ENCODE measurements around the gene RBM14. TPM values are rescaled to one million over a fixed set of nuclear protein-coding genes. Genes with fewer than 3 reads are reported as not detected.
"Not testable (repeated sequence)": the region's sequence is repeated elsewhere in the genome, so short reads cannot be mapped to it uniquely, and the experiment has no call there.

The RBM14 gene
- total RNA-seq, 1 donor from 2014 or later: 197 TPM

- H3K4me3 Mint-ChIP-seq (ENCODE audit: low read depth); H3K9me3 Mint-ChIP-seq; intact Hi-C loops (cut with micrococcal nuclease); H3K27ac Mint-ChIP-seq; H3K27me3 Mint-ChIP-seq (ENCODE audit: low read depth); DNase-seq (ENCODE audit: low spot score); H3K36me3 Mint-ChIP-seq (ENCODE audit: low read depth); H3K4me1 Mint-ChIP-seq (ENCODE audit: low read depth): not testable (repeated sequence)
Observed at GRCh38 chr11:66589315-66589714, 27.1 kb upstream of the RBM14 start.

- intact Hi-C loops (cut with micrococcal nuclease): no loop called here
Observed at GRCh38 chr11:66589996-66590675, 26.3 kb upstream of the RBM14 start.

GRCh38 chr11:66591175-66591574 is 25.3 kb upstream of the RBM14 start:
- H3K27me3 Mint-ChIP-seq (ENCODE audit: low read depth): no peaks in the 10 kb centered on the region
- no peak overlapping the region for H3K4me3 Mint-ChIP-seq (ENCODE audit: low read depth)
- intact Hi-C loops (cut with micrococcal nuclease): no loop called here
- H3K9me3 Mint-ChIP-seq: no peaks in the 10 kb centered on the region
- no peak overlapping the region for H3K27ac Mint-ChIP-seq
- DNase-seq (ENCODE audit: low spot score): no peak
- no peaks in the 10 kb centered on the region for H3K36me3 Mint-ChIP-seq (ENCODE audit: low read depth)
- peaks cover 16% of the 10 kb centered on the region for H3K4me1 Mint-ChIP-seq (ENCODE audit: low read depth)

More at GRCh38 chr11:66589996-66590675, 26.3 kb upstream of the RBM14 start:
- no peak overlapping the region for H3K27ac Mint-ChIP-seq
- H3K4me3 Mint-ChIP-seq (ENCODE audit: low read depth): no peak overlapping the region
- no peaks in the 10 kb centered on the region for H3K9me3 Mint-ChIP-seq
- no peaks in the 10 kb centered on the region for H3K27me3 Mint-ChIP-seq (ENCODE audit: low read depth)
- H3K36me3 Mint-ChIP-seq (ENCODE audit: low read depth): no peaks in the 10 kb centered on the region
- no peak for DNase-seq (ENCODE audit: low spot score)
- peaks cover 12% of the 10 kb centered on the region for H3K4me1 Mint-ChIP-seq (ENCODE audit: low read depth)

GRCh38 chr11:66592457-66593302 is 23.8 kb upstream of the RBM14 start, which contains the start of the genes CCDC87 and CCS:
Gene CCDC87 (minus strand): TSS chr11:66593063. CDS start chr11:66593015, 48 bp downstream.
Gene CCS (plus strand): TSS chr11:66593185. CDS start chr11:66593262, 77 bp downstream.
- Mint-ChIP-seq H3K27me3 (ENCODE audit: low read depth) (no peaks in the 10 kb centered on the region), H3K9me3 (no peaks in the 10 kb centered on the region), H3K36me3 (ENCODE audit: low read depth) (no peaks in the 10 kb centered on the region), H3K4me3 (ENCODE audit: low read depth) (peak within 1 kb of the TSS; percentile 98), H3K4me1 (ENCODE audit: low read depth) (peaks cover 16% of the 10 kb centered on the region), H3K27ac (peak within 1 kb of the TSS; percentile 94)
- DNase-seq (ENCODE audit: low spot score): peak; percentile 96
- intact Hi-C loops (cut with micrococcal nuclease): loop anchor here (1.0 to 2.0 kb wide), 2 partner anchors 24 to 46 kb away; partner anchors contain the start of genes RBM14 and RBM4

- Mint-ChIP-seq H3K4me3 (ENCODE audit: low read depth) (peak overlapping the region; percentile 98), H3K27me3 (ENCODE audit: low read depth) (no peaks in the 10 kb centered on the region), H3K9me3 (no peaks in the 10 kb centered on the region), H3K36me3 (ENCODE audit: low read depth) (no peaks in the 10 kb centered on the region), H3K4me1 (ENCODE audit: low read depth) (peaks cover 16% of the 10 kb centered on the region), H3K27ac (peak overlapping the region; percentile 94)
- intact Hi-C loops (cut with micrococcal nuclease): loop anchor here (1.0 to 2.0 kb wide), 2 partner anchors 23 to 46 kb away; partner anchors contain the start of genes RBM14 and RBM4
- no peak for DNase-seq (ENCODE audit: low spot score)
Observed at GRCh38 chr11:66593303-66593635, 23.2 kb upstream of the RBM14 start.

- H3K9me3 Mint-ChIP-seq: no peaks in the 10 kb centered on the region
- peak overlapping the region; percentile 98 for H3K4me3 Mint-ChIP-seq (ENCODE audit: low read depth)
- H3K4me1 Mint-ChIP-seq (ENCODE audit: low read depth): peaks cover 16% of the 10 kb centered on the region
- H3K27ac Mint-ChIP-seq: no peak overlapping the region
- peaks cover 1% of the 10 kb centered on the region for H3K36me3 Mint-ChIP-seq (ENCODE audit: low read depth)
- DNase-seq (ENCODE audit: low spot score): no peak
- no peaks in the 10 kb centered on the region for H3K27me3 Mint-ChIP-seq (ENCODE audit: low read depth)
- intact Hi-C loops (cut with micrococcal nuclease): loop anchor here (1.0 to 2.0 kb wide), 2 partner anchors 23 to 45 kb away; partner anchors contain the start of genes RBM14 and RBM4
Observed at GRCh38 chr11:66593650-66594049, 22.8 kb upstream of the RBM14 start.

- Mint-ChIP-seq H3K4me3 (ENCODE audit: low read depth) (peak overlapping the region; percentile 51), H3K27ac (peak overlapping the region; percentile 3), H3K4me1 (ENCODE audit: low read depth) (peaks cover 16% of the 10 kb centered on the region), H3K36me3 (ENCODE audit: low read depth) (peaks cover 8% of the 10 kb centered on the region), H3K27me3 (ENCODE audit: low read depth) (no peaks in the 10 kb centered on the region), H3K9me3 (no peaks in the 10 kb centered on the region)
- intact Hi-C loops (cut with micrococcal nuclease): no loop called here
- DNase-seq (ENCODE audit: low spot score): no peak
Observed at GRCh38 chr11:66595245-66595904, 21.1 kb upstream of the RBM14 start.

GRCh38 chr11:66598993-66599392 is 17.4 kb upstream of the RBM14 start:
- Mint-ChIP-seq H3K9me3 (no peaks in the 10 kb centered on the region), H3K4me3 (ENCODE audit: low read depth) (no peak overlapping the region), H3K27ac (no peak overlapping the region), H3K36me3 (ENCODE audit: low read depth) (peaks cover 20% of the 10 kb centered on the region), H3K27me3 (ENCODE audit: low read depth) (no peaks in the 10 kb centered on the region), H3K4me1 (ENCODE audit: low read depth) (peaks cover 8% of the 10 kb centered on the region)
- intact Hi-C loops (cut with micrococcal nuclease): no loop called here
- no peak for DNase-seq (ENCODE audit: low spot score)

- Mint-ChIP-seq H3K4me3 (ENCODE audit: low read depth) (no peak overlapping the region), H3K4me1 (ENCODE audit: low read depth) (peaks cover 3% of the 10 kb centered on the region), H3K27me3 (ENCODE audit: low read depth) (no peaks in the 10 kb centered on the region), H3K9me3 (no peaks in the 10 kb centered on the region), H3K27ac (no peak overlapping the region), H3K36me3 (ENCODE audit: low read depth) (peaks cover 23% of the 10 kb centered on the region)
- intact Hi-C loops (cut with micrococcal nuclease): no loop called here
- DNase-seq (ENCODE audit: low spot score): no peak
Observed at GRCh38 chr11:66600219-66600618, 16.2 kb upstream of the RBM14 start.

GRCh38 chr11:66600631-66601233 is 15.7 kb upstream of the RBM14 start:
- DNase-seq (ENCODE audit: low spot score): no peak
- no peaks in the 10 kb centered on the region for H3K27me3 Mint-ChIP-seq (ENCODE audit: low read depth)
- intact Hi-C loops (cut with micrococcal nuclease): no loop called here
- H3K36me3 Mint-ChIP-seq (ENCODE audit: low read depth): peaks cover 27% of the 10 kb centered on the region
- no peak overlapping the region for H3K27ac Mint-ChIP-seq
- no peaks in the 10 kb centered on the region for H3K4me1 Mint-ChIP-seq (ENCODE audit: low read depth)
- H3K9me3 Mint-ChIP-seq: no peaks in the 10 kb centered on the region
- H3K4me3 Mint-ChIP-seq (ENCODE audit: low read depth): no peak overlapping the region

- Mint-ChIP-seq H3K27me3 (ENCODE audit: low read depth) (no peaks in the 10 kb centered on the region), H3K27ac (no peak overlapping the region), H3K4me3 (ENCODE audit: low read depth) (no peak overlapping the region), H3K36me3 (ENCODE audit: low read depth) (peaks cover 30% of the 10 kb centered on the region), H3K4me1 (ENCODE audit: low read depth) (no peaks in the 10 kb centered on the region), H3K9me3 (no peaks in the 10 kb centered on the region)
- DNase-seq (ENCODE audit: low spot score): no peak
- intact Hi-C loops (cut with micrococcal nuclease): no loop called here
Observed at GRCh38 chr11:66603072-66603471, 13.4 kb upstream of the RBM14 start.

- Mint-ChIP-seq H3K9me3 (no peaks in the 10 kb centered on the region), H3K4me1 (ENCODE audit: low read depth) (no peaks in the 10 kb centered on the region), H3K27me3 (ENCODE audit: low read depth) (no peaks in the 10 kb centered on the region), H3K4me3 (ENCODE audit: low read depth) (no peak overlapping the region), H3K36me3 (ENCODE audit: low read depth) (peaks cover 24% of the 10 kb centered on the region), H3K27ac (no peak overlapping the region)
- no peak for DNase-seq (ENCODE audit: low spot score)
- intact Hi-C loops (cut with micrococcal nuclease): no loop called here
Observed at GRCh38 chr11:66604155-66604554, 12.3 kb upstream of the RBM14 start.
